Right hindlimb (tissue), 1 donor: ENCODE results near the gene SCML2.
"Not testable (repeated sequence)": the region's sequence is repeated elsewhere in the genome, so short reads cannot be mapped to it uniquely, and the experiment has no call there.

Experiments used
- DNase-seq: peaks from one replicate; pipeline ENCODE4 v3.0.0-alpha.2; 2018

Gene SCML2

GRCh38 chrX:18354369-18355223 lies at the start of gene SCML2:
Gene SCML2, minus strand, starts transcription at chrX:18354688. Its CDS starts 20,617 bp downstream, at chrX:18334071.
- DNase-seq = peak; percentile 60

GRCh38 chrX:18401848-18402213 lies 47.3 kb upstream of the SCML2 start:
- no peak for DNase-seq

GRCh38 chrX:18394477-18394876 lies 40.0 kb upstream of the SCML2 start:
- peak; percentile 17 for DNase-seq

- peak; percentile 28 for DNase-seq
Measured at GRCh38 chrX:18390941-18391538, 36.6 kb upstream of the SCML2 start.

- no peak for DNase-seq
Measured at GRCh38 chrX:18389966-18390365, 35.5 kb upstream of the SCML2 start.

- no peak for DNase-seq
Measured at GRCh38 chrX:18377796-18378195, 23.3 kb upstream of the SCML2 start.

- not testable (repeated sequence) for DNase-seq
Measured at GRCh38 chrX:18375131-18375805, 20.8 kb upstream of the SCML2 start.

- not testable (repeated sequence) for DNase-seq
Measured at GRCh38 chrX:18369096-18369495, 14.6 kb upstream of the SCML2 start.

GRCh38 chrX:18368402-18368801 lies 13.9 kb upstream of the SCML2 start:
- DNase-seq = no peak

GRCh38 chrX:18360867-18361266 lies 6.4 kb upstream of the SCML2 start:
- DNase-seq = no peak

GRCh38 chrX:18353931-18354368 lies 538 bp downstream of the SCML2 start:
- no peak for DNase-seq

GRCh38 chrX:18351784-18352183 lies 2.7 kb downstream of the SCML2 start:
- DNase-seq = no peak

- DNase-seq = no peak
Measured at GRCh38 chrX:18348047-18348446, 6.4 kb downstream of the SCML2 start.

GRCh38 chrX:18309401-18309800 lies 45.1 kb downstream of the SCML2 start:
- no peak for DNase-seq

- no peak for DNase-seq
Measured at GRCh38 chrX:18297251-18297650, 57.2 kb downstream of the SCML2 start.

- DNase-seq = no peak
Measured at GRCh38 chrX:18294893-18295292, 59.6 kb downstream of the SCML2 start.

- no peak for DNase-seq
Measured at GRCh38 chrX:18291006-18291545, 63.4 kb downstream of the SCML2 start.

GRCh38 chrX:18290200-18290599 lies 64.3 kb downstream of the SCML2 start:
- no peak for DNase-seq

GRCh38 chrX:18288716-18289115 lies 65.8 kb downstream of the SCML2 start:
- no peak for DNase-seq

- DNase-seq = no peak
Measured at GRCh38 chrX:18286322-18286831, 68.1 kb downstream of the SCML2 start.

GRCh38 chrX:18278449-18278848 lies 76.0 kb downstream of the SCML2 start:
- no peak for DNase-seq

- no peak for DNase-seq
Measured at GRCh38 chrX:18272222-18272621, 82.3 kb downstream of the SCML2 start.

GRCh38 chrX:18271725-18272124 lies 82.8 kb downstream of the SCML2 start:
- no peak for DNase-seq
